Neutrophil (primary cell): ENCODE data around the gene ATG9B.

Experiments used
- H3K27ac ChIP-seq: fragments of 200-600 bp; sonication (generic); 2 replicates; pipeline ENCODE4 v1.5.1; 2016; ENCODE audit warnings: mild to moderate bottlenecking, moderate library complexity
- H3K27me3 ChIP-seq: fragments of 200-600 bp; sonication (generic); 2 replicates; pipeline ENCODE4 v1.6.0; 2016; ENCODE audit warnings: mild to moderate bottlenecking
- H3K36me3 ChIP-seq: fragments of 200-600 bp; sonication (generic); 2 replicates; pipeline ENCODE4 v1.5.1; 2017
- H3K4me1 ChIP-seq, 2 experiments: fragments of 200-600 bp in 1 of 2; sonication (generic) in 1 of 2; 1 replicate in 1 of 2; 2 replicates in 1 of 2; pipeline versions ENCODE4 v1.5.1 to v1.6.1; 2013 to 2016; ENCODE audit warnings: low read depth in 1 of 2, low read length in 1 of 2, mild to moderate bottlenecking in 1 of 2, moderate library complexity in 1 of 2; ENCODE audit not compliant: control insufficient read depth in 1 of 2, insufficient read depth in 1 of 2
- H3K4me3 ChIP-seq, 2 experiments: fragments of 200-600 bp in 1 of 2; sonication (generic) in 1 of 2; 1 replicate in 1 of 2; 2 replicates in 1 of 2; pipeline ENCODE4 v1.5.1; 2013 to 2016; ENCODE audit warnings: low read depth in 1 of 2, low read length in 1 of 2, mild to moderate bottlenecking in 1 of 2, moderate library complexity in 1 of 2
- H3K9me3 ChIP-seq: fragments of 200-600 bp; sonication (generic); 2 replicates; pipeline ENCODE4 v1.5.1; 2016
- TF ChIP-seq, protein P1 (sequence below): fragments of 200-600 bp; sonication (generic); IDR thresholded peaks from 2 replicates; pipeline ENCODE4 v1.5.1; 2016; ENCODE audit warnings: antibody characterized with exemption

The ATG9B gene

DNA sequence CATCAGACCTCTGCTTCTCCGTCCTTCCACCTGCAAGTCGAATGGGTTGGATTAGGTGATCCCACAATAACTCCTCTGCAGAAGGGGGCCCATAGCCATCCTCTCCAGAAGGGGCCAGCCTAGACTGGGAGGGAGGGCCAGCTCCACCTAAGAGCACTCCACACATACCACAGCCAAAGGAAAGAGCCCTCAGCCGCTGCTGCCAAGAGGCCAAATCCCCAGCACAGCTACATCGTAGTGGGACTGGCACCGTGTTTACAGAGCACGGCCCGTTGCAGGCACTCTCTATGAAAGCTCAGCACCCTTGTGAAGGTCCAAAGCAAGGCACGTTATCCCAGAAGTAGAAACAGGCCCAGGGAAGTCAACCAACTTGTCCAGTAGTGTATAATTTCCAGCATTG, 51.6 kb downstream of the ATG9B start:
- TF ChIP-seq, protein P1, sequence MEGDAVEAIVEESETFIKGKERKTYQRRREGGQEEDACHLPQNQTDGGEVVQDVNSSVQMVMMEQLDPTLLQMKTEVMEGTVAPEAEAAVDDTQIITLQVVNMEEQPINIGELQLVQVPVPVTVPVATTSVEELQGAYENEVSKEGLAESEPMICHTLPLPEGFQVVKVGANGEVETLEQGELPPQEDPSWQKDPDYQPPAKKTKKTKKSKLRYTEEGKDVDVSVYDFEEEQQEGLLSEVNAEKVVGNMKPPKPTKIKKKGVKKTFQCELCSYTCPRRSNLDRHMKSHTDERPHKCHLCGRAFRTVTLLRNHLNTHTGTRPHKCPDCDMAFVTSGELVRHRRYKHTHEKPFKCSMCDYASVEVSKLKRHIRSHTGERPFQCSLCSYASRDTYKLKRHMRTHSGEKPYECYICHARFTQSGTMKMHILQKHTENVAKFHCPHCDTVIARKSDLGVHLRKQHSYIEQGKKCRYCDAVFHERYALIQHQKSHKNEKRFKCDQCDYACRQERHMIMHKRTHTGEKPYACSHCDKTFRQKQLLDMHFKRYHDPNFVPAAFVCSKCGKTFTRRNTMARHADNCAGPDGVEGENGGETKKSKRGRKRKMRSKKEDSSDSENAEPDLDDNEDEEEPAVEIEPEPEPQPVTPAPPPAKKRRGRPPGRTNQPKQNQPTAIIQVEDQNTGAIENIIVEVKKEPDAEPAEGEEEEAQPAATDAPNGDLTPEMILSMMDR = no peak
- Histone ChIP-seq H3K9me3 (no peaks in the 10 kb centered on the region), H3K27me3 (peaks cover 99% of the 10 kb centered on the region)

GRCh38 chr7:150972023-150972468, 52.2 kb downstream of the ATG9B start:
- H3K4me1 ChIP-seq = peaks cover 0 to 8% of the 10 kb centered on the region in 2 experiments
- H3K27me3 ChIP-seq = peaks cover 99% of the 10 kb centered on the region
- no peak overlapping the region for H3K4me3 ChIP-seq

More for the DNA sequence above, 51.6 kb downstream of the ATG9B start:
- Histone ChIP-seq H3K36me3 (no peaks in the 10 kb centered on the region), H3K4me3 (no peak overlapping the region), H3K4me1 (peaks cover 0 to 8% of the 10 kb centered on the region in 2 experiments), H3K27ac (no peak overlapping the region)

DNA sequence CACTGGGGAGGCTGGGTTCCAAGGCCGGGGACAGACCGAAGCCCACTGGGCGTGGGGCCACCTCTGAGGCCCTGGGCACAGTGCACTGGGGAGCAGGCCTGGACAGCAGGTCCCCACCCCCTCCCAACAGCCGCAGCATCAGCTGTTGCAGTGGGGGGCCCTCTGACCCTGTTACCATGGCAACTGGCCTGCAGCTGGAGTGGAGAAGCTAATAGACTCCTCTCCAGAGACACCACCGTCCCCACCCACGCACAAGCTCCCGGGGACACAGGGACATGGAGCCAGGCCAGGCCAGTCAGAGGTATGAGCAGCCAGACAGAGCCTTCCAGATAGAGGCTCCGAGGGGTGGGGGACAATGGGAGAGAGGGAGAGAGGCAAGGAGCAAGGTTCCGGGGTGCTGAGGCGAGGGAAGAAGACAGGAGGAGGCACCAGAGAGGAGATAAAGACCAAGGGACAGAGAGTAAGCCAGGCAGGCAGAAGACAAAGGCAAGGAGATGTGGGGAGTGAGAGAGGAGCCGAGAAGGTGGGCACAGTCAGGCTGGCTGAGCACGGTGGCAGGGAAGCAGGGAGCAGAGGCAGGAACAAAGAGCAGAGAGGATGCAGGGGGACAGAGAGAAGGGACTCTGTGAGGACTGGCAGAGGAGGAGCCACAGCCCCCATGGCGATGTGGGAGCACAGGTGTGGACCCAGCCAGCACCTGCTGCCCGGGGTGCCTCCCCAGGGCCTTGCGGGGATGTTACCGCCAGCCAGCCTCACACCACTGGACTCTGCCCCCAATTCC, 52.9 kb downstream of the ATG9B start:
- H3K4me1 ChIP-seq = peaks cover 0 to 8% of the 10 kb centered on the region in 2 experiments
- H3K27me3 ChIP-seq = peaks cover 99% of the 10 kb centered on the region
- no peaks in the 10 kb centered on the region for H3K36me3 ChIP-seq
- TF ChIP-seq, protein P1 = no peak
- no peak overlapping the region for H3K4me3 ChIP-seq
- no peaks in the 10 kb centered on the region for H3K9me3 ChIP-seq
- H3K27ac ChIP-seq = no peak overlapping the region

More at GRCh38 chr7:150972023-150972468, 52.2 kb downstream of the ATG9B start:
- TF ChIP-seq, protein P1 = no peak
- Histone ChIP-seq H3K9me3 (no peaks in the 10 kb centered on the region), H3K27ac (no peak overlapping the region), H3K36me3 (no peaks in the 10 kb centered on the region)

DNA sequence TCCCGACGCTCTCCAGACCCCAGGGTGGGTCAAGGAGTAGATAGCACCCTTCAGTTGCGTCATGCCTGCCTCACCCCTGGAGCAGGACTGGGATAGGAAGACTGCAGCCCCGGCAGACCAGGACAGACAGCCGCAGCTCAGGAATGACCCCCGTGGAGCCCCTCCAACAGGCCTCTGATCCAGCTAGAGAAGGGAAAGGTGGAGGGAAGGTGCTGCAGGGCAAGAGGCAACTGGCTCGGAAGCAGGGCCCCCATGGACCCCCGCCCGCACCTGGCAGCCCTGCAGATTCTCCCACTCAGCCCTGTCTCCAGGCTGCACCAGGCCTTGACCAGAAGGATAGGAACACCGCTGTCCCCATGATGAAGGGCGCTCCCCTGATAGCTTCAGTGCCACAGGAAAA, 53.9 kb downstream of the ATG9B start:
- H3K27ac ChIP-seq = no peak overlapping the region
- H3K9me3 ChIP-seq = no peaks in the 10 kb centered on the region
- H3K4me3 ChIP-seq = no peak overlapping the region
- TF ChIP-seq, protein P1 = no peak
- peaks cover 0 to 8% of the 10 kb centered on the region in 2 experiments for H3K4me1 ChIP-seq
- no peaks in the 10 kb centered on the region for H3K36me3 ChIP-seq
- peaks cover 99% of the 10 kb centered on the region for H3K27me3 ChIP-seq

GRCh38 chr7:150969475-150969874, 54.8 kb downstream of the ATG9B start:
- peaks cover 99% of the 10 kb centered on the region for H3K27me3 ChIP-seq
- TF ChIP-seq, protein P1 = no peak
- no peak overlapping the region for H3K27ac ChIP-seq
- no peaks in the 10 kb centered on the region for H3K9me3 ChIP-seq
- H3K4me1 ChIP-seq = peaks cover 0 to 2% of the 10 kb centered on the region in 2 experiments
- no peak overlapping the region for H3K4me3 ChIP-seq
- no peaks in the 10 kb centered on the region for H3K36me3 ChIP-seq
